ENCODE results near the gene MYRIP. TPM values are rescaled to one million over a fixed set of nuclear protein-coding genes. Genes with fewer than 3 reads are reported as not detected.

The MYRIP gene
- polyA plus RNA-seq, 4 donors, result 0.81 to 4.5 (median 2.5) TPM

- no peak overlapping the region for H3K4me3 ChIP-seq (ENCODE audit: low read depth in 1 of 3, low read length in 3 of 3)
- WGBS, 3 donors, result 87 to 90% (median 90%) methylated on average over 5 of the region's 5 CpGs
- no peaks in the 10 kb centered on the region for H3K9me3 ChIP-seq (ENCODE audit: control insufficient read depth in 2 of 2, insufficient read depth in 1 of 2, low read depth in 1 of 2, low read length in 1 of 2)
- FAIRE-seq, result no peak
- H3K27me3 ChIP-seq (ENCODE audit: control insufficient read depth in 3 of 3, insufficient read depth in 3 of 3, low read length in 3 of 3), result no peaks in the 10 kb centered on the region
- no peak for DNase-seq
- no peak overlapping the region for H3K27ac ChIP-seq (ENCODE audit: low read depth in 1 of 3, low read length in 2 of 3)
- H3K36me3 ChIP-seq (ENCODE audit: control insufficient read depth in 3 of 3, insufficient read depth in 2 of 3, low read depth in 1 of 3, low read length in 3 of 3), result no peaks in the 10 kb centered on the region
- H3K4me1 ChIP-seq (ENCODE audit: control insufficient read depth in 3 of 3, insufficient read depth in 2 of 3, low read depth in 1 of 3, low read length in 2 of 3), result no peaks in the 10 kb centered on the region
Measured at GRCh38 chr3:40044487-40044886, 235.1 kb downstream of the MYRIP start.

GRCh38 chr3:40045051-40045450, 235.6 kb downstream of the MYRIP start:
- FAIRE-seq, result no peak
- no peak overlapping the region for H3K27ac ChIP-seq (ENCODE audit: low read depth in 1 of 3, low read length in 2 of 3)
- no peak for DNase-seq
- no peaks in the 10 kb centered on the region for H3K4me1 ChIP-seq (ENCODE audit: control insufficient read depth in 3 of 3, insufficient read depth in 2 of 3, low read depth in 1 of 3, low read length in 2 of 3)
- H3K36me3 ChIP-seq (ENCODE audit: control insufficient read depth in 3 of 3, insufficient read depth in 2 of 3, low read depth in 1 of 3, low read length in 3 of 3), result no peaks in the 10 kb centered on the region
- 69 to 85% (median 80%) methylated on average over 2 of the region's 2 CpGs for WGBS, 3 donors
- no peak overlapping the region for H3K4me3 ChIP-seq (ENCODE audit: low read depth in 1 of 3, low read length in 3 of 3)
- no peaks in the 10 kb centered on the region for H3K27me3 ChIP-seq (ENCODE audit: control insufficient read depth in 3 of 3, insufficient read depth in 3 of 3, low read length in 3 of 3)
- no peaks in the 10 kb centered on the region for H3K9me3 ChIP-seq (ENCODE audit: control insufficient read depth in 2 of 2, insufficient read depth in 1 of 2, low read depth in 1 of 2, low read length in 1 of 2)

GRCh38 chr3:40046149-40046548, 236.7 kb downstream of the MYRIP start:
- H3K36me3 ChIP-seq (ENCODE audit: control insufficient read depth in 3 of 3, insufficient read depth in 2 of 3, low read depth in 1 of 3, low read length in 3 of 3), result no peaks in the 10 kb centered on the region
- no peak overlapping the region for H3K4me3 ChIP-seq (ENCODE audit: low read depth in 1 of 3, low read length in 3 of 3)
- H3K27ac ChIP-seq (ENCODE audit: low read depth in 1 of 3, low read length in 2 of 3), result no peak overlapping the region
- 89 to 94% (median 92%) methylated on average over 4 of the region's 4 CpGs for WGBS, 3 donors
- no peaks in the 10 kb centered on the region for H3K27me3 ChIP-seq (ENCODE audit: control insufficient read depth in 3 of 3, insufficient read depth in 3 of 3, low read length in 3 of 3)
- no peaks in the 10 kb centered on the region for H3K4me1 ChIP-seq (ENCODE audit: control insufficient read depth in 3 of 3, insufficient read depth in 2 of 3, low read depth in 1 of 3, low read length in 2 of 3)
- no peak for FAIRE-seq
- no peaks in the 10 kb centered on the region for H3K9me3 ChIP-seq (ENCODE audit: control insufficient read depth in 2 of 2, insufficient read depth in 1 of 2, low read depth in 1 of 2, low read length in 1 of 2)
- DNase-seq, result no peak

DNA sequence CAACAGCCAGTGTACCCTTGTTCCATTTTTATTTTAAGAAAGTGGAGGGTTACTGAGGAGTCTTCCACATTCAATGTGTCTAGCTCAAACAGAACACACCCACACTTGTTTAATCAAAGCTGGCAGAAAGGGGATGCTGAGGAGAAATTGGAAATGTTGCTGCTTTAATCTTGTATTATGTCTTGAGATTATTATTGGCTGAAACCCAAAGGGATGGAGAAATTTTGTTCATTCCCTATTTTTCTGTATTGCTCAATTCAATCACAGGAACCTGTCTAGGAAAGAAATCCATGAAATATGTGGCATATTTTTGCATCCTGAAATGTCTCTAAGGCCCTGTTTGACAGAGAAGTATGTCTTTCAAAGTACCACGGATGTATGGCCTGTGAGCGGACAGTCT, 238.0 kb downstream of the MYRIP start:
- H3K36me3 ChIP-seq (ENCODE audit: control insufficient read depth in 3 of 3, insufficient read depth in 2 of 3, low read depth in 1 of 3, low read length in 3 of 3), result no peaks in the 10 kb centered on the region
- no peaks in the 10 kb centered on the region for H3K4me1 ChIP-seq (ENCODE audit: control insufficient read depth in 3 of 3, insufficient read depth in 2 of 3, low read depth in 1 of 3, low read length in 2 of 3)
- FAIRE-seq, result no peak
- H3K27me3 ChIP-seq (ENCODE audit: control insufficient read depth in 3 of 3, insufficient read depth in 3 of 3, low read length in 3 of 3), result no peaks in the 10 kb centered on the region
- no peak for DNase-seq
- no peak overlapping the region for H3K27ac ChIP-seq (ENCODE audit: low read depth in 1 of 3, low read length in 2 of 3)
- no peak overlapping the region for H3K4me3 ChIP-seq (ENCODE audit: low read depth in 1 of 3, low read length in 3 of 3)
- no peaks in the 10 kb centered on the region for H3K9me3 ChIP-seq (ENCODE audit: control insufficient read depth in 2 of 2, insufficient read depth in 1 of 2, low read depth in 1 of 2, low read length in 1 of 2)
- WGBS, 3 donors, result 86 to 93% (median 93%) methylated on average over 2 of the region's 2 CpGs

- FAIRE-seq (no peak), DNase-seq (no peak)
- no peaks in the 10 kb centered on the region for H3K4me1 ChIP-seq (ENCODE audit: control insufficient read depth in 3 of 3, insufficient read depth in 2 of 3, low read depth in 1 of 3, low read length in 2 of 3)
- H3K4me3 ChIP-seq (ENCODE audit: low read depth in 1 of 3, low read length in 3 of 3), result no peak overlapping the region
- no peaks in the 10 kb centered on the region for H3K27me3 ChIP-seq (ENCODE audit: control insufficient read depth in 3 of 3, insufficient read depth in 3 of 3, low read length in 3 of 3)
- no peaks in the 10 kb centered on the region for H3K36me3 ChIP-seq (ENCODE audit: control insufficient read depth in 3 of 3, insufficient read depth in 2 of 3, low read depth in 1 of 3, low read length in 3 of 3)
- no peaks in the 10 kb centered on the region for H3K9me3 ChIP-seq (ENCODE audit: control insufficient read depth in 2 of 2, insufficient read depth in 1 of 2, low read depth in 1 of 2, low read length in 1 of 2)
- H3K27ac ChIP-seq (ENCODE audit: low read depth in 1 of 3, low read length in 2 of 3), result no peak overlapping the region
- WGBS, 3 donors, result 98 to 100% (median 100%) methylated on average over 1 of the region's 1 CpG
Measured at GRCh38 chr3:40053663-40054062, 244.3 kb downstream of the MYRIP start.

- no peak for DNase-seq
- 90 to 98% (median 97%) methylated on average over 3 of the region's 3 CpGs for WGBS, 3 donors
- no peak for FAIRE-seq
- no peaks in the 10 kb centered on the region for H3K4me1 ChIP-seq (ENCODE audit: control insufficient read depth in 3 of 3, insufficient read depth in 2 of 3, low read depth in 1 of 3, low read length in 2 of 3)
- no peak overlapping the region for H3K4me3 ChIP-seq (ENCODE audit: low read depth in 1 of 3, low read length in 3 of 3)
- no peak overlapping the region for H3K27ac ChIP-seq (ENCODE audit: low read depth in 1 of 3, low read length in 2 of 3)
- H3K9me3 ChIP-seq (ENCODE audit: control insufficient read depth in 2 of 2, insufficient read depth in 1 of 2, low read depth in 1 of 2, low read length in 1 of 2), result no peaks in the 10 kb centered on the region
- no peaks in the 10 kb centered on the region for H3K27me3 ChIP-seq (ENCODE audit: control insufficient read depth in 3 of 3, insufficient read depth in 3 of 3, low read length in 3 of 3)
- H3K36me3 ChIP-seq (ENCODE audit: control insufficient read depth in 3 of 3, insufficient read depth in 2 of 3, low read depth in 1 of 3, low read length in 3 of 3), result no peaks in the 10 kb centered on the region
Measured at GRCh38 chr3:40054568-40055222, 245.3 kb downstream of the MYRIP start.

- H3K27ac ChIP-seq (ENCODE audit: low read depth in 1 of 3, low read length in 2 of 3), result no peak overlapping the region
- WGBS, 3 donors, result 90 to 91% (median 91%) methylated on average over 1 of the region's 1 CpG
- H3K9me3 ChIP-seq (ENCODE audit: control insufficient read depth in 2 of 2, insufficient read depth in 1 of 2, low read depth in 1 of 2, low read length in 1 of 2), result no peaks in the 10 kb centered on the region
- no peaks in the 10 kb centered on the region for H3K27me3 ChIP-seq (ENCODE audit: control insufficient read depth in 3 of 3, insufficient read depth in 3 of 3, low read length in 3 of 3)
- no peak overlapping the region for H3K4me3 ChIP-seq (ENCODE audit: low read depth in 1 of 3, low read length in 3 of 3)
- H3K36me3 ChIP-seq (ENCODE audit: control insufficient read depth in 3 of 3, insufficient read depth in 2 of 3, low read depth in 1 of 3, low read length in 3 of 3), result no peaks in the 10 kb centered on the region
- DNase-seq (no peak), FAIRE-seq (no peak)
- no peaks in the 10 kb centered on the region for H3K4me1 ChIP-seq (ENCODE audit: control insufficient read depth in 3 of 3, insufficient read depth in 2 of 3, low read depth in 1 of 3, low read length in 2 of 3)
Measured at GRCh38 chr3:40055361-40055760, 246.0 kb downstream of the MYRIP start.

DNA sequence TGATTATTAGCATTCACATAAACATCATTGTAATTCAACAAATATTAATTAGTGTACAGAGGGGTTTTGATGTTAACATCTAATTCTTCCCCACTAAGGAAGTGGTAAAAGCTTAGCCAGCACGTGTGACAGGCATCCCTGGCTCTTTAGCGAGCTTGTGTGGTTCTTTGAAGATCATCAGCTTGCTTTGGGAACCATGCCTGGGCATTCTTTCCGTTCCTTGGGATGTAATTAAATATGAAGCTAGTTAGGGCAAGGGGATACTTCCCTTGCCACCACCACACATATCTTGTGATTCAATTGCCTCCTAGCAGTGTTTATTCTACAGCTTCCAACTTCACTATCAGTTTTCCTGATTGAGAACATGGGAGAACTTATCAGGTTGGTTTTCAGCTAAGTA, 246.5 kb downstream of the MYRIP start:
- H3K27me3 ChIP-seq (ENCODE audit: control insufficient read depth in 3 of 3, insufficient read depth in 3 of 3, low read length in 3 of 3), result no peaks in the 10 kb centered on the region
- no peak for DNase-seq
- no peaks in the 10 kb centered on the region for H3K9me3 ChIP-seq (ENCODE audit: control insufficient read depth in 2 of 2, insufficient read depth in 1 of 2, low read depth in 1 of 2, low read length in 1 of 2)
- no peak for FAIRE-seq
- no peaks in the 10 kb centered on the region for H3K36me3 ChIP-seq (ENCODE audit: control insufficient read depth in 3 of 3, insufficient read depth in 2 of 3, low read depth in 1 of 3, low read length in 3 of 3)
- no peak overlapping the region for H3K27ac ChIP-seq (ENCODE audit: low read depth in 1 of 3, low read length in 2 of 3)
- no peaks in the 10 kb centered on the region for H3K4me1 ChIP-seq (ENCODE audit: control insufficient read depth in 3 of 3, insufficient read depth in 2 of 3, low read depth in 1 of 3, low read length in 2 of 3)
- WGBS, 3 donors, result 68 to 79% (median 71%) methylated on average over 3 of the region's 3 CpGs
- no peak overlapping the region for H3K4me3 ChIP-seq (ENCODE audit: low read depth in 1 of 3, low read length in 3 of 3)

GRCh38 chr3:40057077-40057476, 247.7 kb downstream of the MYRIP start:
- Histone ChIP-seq H3K27ac (ENCODE audit: low read depth in 1 of 3, low read length in 2 of 3) (no peak overlapping the region), H3K4me3 (ENCODE audit: low read depth in 1 of 3, low read length in 3 of 3) (no peak overlapping the region), H3K27me3 (ENCODE audit: control insufficient read depth in 3 of 3, insufficient read depth in 3 of 3, low read length in 3 of 3) (no peaks in the 10 kb centered on the region), H3K9me3 (ENCODE audit: control insufficient read depth in 2 of 2, insufficient read depth in 1 of 2, low read depth in 1 of 2, low read length in 1 of 2) (no peaks in the 10 kb centered on the region), H3K36me3 (ENCODE audit: control insufficient read depth in 3 of 3, insufficient read depth in 2 of 3, low read depth in 1 of 3, low read length in 3 of 3) (no peaks in the 10 kb centered on the region), H3K4me1 (ENCODE audit: control insufficient read depth in 3 of 3, insufficient read depth in 2 of 3, low read depth in 1 of 3, low read length in 2 of 3) (no peaks in the 10 kb centered on the region)
- DNase-seq (no peak), FAIRE-seq (no peak)
- 83 to 86% (median 83%) methylated on average over 2 of the region's 2 CpGs for WGBS, 3 donors
